ENCODE measurements around the gene RGS3.

GRCh38 chr9:113477058-113477457 is 13.5 kb downstream of the RGS3 start:
- TF ChIP-seq POLR2A (IDR thresholded peaks at IDR 0.05; ENCODE audit: low read depth, low read length) = no peak
- no peak for TF ChIP-seq POLR2AphosphoS5 (IDR thresholded peaks at IDR 0.05; ENCODE audit: low read depth, low read length)
